HG03354 (cell line): ENCODE results near the gene PDE3A.

Experiments used
- ATAC-seq: cut with Tn5 transposase; IDR thresholded peaks from one replicate; pipeline ENCODE4 v1.9.1; 2021; ENCODE audit warnings: mild to moderate bottlenecking; ENCODE audit not compliant: unreplicated experiment, poor library complexity, severe bottlenecking

Gene PDE3A

DNA sequence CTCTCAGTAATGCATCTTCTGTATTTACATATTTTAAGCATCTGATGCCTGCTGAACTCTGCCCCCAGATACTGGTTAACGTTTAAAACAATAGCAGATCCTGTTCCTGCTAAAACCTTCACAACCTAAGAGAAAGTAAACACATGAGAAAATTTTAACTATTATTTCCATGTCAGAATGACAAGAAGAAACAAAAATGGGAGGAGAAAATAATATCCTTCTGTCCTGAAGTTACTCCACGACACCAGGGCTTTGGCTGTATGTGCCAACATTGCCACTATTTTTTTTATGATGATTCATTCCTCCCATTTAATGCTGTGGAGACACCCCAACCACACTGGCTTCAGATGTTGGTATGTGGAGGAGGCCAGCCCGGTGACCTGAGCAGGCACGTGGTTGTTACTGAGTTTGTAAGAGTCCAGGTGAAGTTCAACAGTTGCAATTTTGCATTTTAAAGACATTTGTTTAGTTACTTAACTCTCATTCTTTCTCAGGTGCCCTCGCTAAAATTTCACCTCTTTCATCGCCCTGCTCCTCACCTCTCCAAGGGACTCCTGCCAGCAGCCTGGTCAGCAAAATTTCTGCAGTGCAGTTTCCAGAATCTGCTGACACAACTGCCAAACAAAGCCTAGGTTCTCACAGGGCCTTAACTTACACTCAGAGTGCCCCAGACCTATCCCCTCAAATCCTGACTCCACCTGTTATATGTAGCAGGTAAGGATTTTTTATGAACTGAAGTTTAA is 261.2 kb downstream of the PDE3A start:
- ATAC-seq, result no peak

DNA sequence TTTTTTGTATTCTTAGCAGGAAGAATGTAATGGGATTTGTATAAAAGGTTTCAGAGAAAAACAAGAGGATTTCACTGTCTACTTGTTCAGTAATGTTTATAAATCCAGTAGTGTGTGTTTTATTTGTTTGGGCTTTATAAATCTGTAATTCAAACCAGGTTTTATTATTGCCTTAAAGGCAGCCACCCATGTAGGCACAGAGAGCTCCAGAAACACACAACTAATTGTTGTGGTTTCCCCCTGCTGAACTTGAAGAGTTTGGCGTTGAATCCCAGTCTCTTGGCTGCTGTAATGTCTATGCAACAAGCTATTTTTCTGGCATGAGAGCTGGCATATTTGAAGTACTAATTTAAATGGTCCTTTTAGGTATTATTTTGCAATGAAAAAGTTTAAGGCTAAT is 263.4 kb downstream of the PDE3A start:
- no peak for ATAC-seq

DNA sequence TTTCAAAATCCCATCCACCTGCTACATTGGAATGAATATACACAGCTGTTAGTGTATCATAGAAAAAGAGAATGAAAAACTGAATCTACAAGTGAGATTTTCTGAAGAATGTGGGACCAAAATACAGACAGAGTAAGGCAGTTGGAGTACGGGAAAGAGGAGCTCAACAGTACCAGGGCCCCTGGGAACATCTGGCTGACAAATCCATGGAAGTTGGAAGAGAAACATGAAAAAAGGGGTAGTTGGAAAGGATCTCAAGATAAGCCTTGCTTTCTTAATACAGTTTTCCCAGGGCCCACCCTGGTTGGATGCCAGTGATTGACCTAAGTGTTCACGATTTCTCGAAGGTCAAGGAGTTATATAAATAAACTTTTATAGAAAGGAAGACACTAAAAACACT is 272.8 kb downstream of the PDE3A start:
- ATAC-seq, result no peak

DNA sequence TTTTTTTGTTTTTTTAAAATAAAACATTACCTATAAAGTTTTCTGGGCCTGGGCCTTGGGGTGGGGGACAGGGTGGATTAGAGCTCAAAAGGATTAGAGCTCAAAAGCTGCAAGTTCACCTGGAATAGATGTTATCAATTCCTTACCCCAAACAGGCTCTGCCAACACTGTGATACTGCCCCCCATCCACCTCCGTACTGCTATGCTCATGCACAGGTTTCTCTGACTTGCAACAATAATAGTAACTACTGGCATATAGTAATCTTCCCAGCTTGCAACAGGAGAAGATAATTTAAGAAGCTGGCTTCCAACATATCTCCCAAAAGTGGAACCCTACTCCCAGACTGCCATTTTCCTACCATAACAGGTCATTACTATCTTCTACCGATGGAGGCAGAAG is 275.5 kb downstream of the PDE3A start:
- no peak for ATAC-seq

DNA sequence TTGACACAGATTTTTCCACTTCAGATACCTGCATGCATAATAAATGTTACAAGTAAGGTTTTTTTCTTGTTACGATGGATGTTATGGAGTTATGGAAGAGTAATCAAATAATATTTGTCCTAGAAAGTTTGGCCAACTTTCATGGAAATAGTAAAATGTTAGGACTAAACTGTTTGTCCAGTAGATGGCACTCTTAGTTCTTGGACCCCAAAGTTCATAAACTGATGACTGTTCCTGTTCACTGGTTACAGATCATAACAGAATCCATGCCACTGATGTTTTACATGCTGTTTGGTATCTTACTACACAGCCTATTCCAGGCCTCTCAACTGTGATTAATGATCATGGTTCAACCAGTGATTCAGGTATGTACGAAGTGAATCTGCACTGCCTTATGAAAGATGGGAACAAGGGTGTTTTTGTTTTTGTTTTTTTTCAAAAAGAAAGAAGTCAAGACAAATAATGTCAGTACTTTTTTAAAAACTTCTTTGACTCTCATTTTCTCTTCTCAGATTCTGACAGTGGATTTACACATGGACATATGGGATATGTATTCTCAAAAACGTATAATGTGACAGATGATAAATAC is 278.0 kb downstream of the PDE3A start:
- no peak for ATAC-seq

DNA sequence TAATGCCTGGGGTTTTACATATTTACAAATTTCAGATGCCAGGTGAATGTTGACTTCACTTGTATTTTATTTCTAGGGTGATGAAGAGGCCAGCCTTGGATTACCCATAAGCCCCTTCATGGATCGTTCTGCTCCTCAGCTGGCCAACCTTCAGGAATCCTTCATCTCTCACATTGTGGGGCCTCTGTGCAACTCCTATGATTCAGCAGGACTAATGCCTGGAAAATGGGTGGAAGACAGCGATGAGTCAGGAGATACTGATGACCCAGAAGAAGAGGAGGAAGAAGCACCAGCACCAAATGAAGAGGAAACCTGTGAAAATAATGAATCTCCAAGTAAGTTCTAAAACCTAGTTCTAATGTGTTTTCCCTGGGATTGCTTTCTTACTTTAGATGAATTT is 285.5 kb downstream of the PDE3A start:
- no peak for ATAC-seq

DNA sequence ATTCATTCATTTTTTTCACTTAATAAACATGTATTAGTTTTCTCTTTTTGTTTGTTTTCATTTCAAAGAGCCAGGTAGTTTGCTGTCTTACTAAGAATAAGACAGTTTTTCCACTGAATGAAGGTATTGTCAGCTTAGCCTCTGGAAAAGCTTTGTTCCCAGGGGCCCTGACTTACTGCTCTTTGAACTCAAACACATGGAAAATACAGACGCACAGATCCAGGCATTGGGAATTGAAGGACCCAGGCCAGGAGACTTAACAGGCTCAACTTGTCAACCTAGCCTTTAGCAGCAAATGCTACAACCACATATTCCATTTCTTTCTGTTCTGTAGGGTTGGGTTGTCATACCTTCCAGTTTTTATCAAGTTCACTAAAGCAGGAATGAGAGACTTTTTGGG is 288.3 kb downstream of the PDE3A start:
- no peak for ATAC-seq

DNA sequence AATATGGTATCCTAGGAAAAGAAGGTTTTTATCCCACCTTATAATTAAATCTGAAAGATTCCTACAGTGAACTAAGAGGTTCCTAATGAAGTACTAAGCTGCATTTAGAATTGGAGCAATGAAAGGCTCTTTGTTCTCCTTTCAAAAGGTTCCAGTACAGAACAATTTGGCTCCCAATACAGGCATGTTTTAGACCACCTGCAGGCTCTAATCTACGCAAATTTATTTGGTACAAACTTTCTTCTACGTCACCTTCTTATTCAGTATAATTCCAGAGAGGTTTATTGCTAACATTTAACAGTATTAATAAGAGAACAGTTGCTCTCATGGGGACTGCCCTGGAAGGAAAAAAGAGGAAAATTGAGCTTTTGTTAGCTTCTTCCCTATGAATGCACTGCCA is 289.2 kb downstream of the PDE3A start:
- ATAC-seq, result no peak

DNA sequence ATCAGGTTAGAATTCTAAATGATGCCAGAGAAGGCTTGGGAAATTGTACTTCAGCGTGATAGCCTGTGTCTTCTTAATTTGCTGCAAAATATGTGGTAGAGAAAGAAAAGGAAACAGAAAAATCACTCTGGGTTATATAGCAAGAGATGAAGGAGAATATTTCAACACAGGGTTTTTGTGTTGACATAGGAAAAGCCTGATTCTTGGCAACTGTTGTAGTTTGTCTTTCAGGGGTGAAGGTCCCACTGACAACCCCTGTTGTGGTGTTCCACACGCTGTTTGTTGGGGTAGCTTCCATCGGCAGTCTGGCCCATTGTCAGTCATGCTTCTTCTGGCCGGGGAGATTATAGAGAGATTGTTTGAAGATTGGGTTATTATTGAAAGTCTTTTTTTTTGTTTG is 313.0 kb downstream of the PDE3A start:
- ATAC-seq, result no peak

DNA sequence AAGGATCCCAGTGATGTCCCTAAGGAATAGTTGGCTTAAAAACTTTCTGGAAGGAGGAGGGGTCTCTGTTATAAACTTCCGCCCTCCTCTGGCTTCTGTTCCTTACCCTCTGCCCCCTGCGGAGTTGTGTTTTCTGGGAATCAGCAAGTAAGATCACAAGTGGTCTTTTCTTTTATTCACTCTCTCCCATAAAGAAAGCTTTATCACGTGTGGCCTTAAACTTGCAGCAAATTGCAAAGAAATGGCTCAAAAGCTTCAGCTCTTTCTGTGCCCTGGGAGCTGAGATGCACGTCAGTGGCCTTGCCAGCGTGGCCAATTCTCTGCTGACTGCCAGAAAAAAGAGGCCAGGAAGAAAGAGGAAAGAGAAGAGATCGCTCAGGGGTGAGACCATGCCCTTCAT is 326.9 kb downstream of the PDE3A start, which contains the start of gene SLCO1C1:
TSS of gene SLCO1C1 (plus strand) at position 101 of the 400 bp plus-strand sequence. CDS start 4,245 bp downstream, outside the sequence.
- no peak for ATAC-seq

DNA sequence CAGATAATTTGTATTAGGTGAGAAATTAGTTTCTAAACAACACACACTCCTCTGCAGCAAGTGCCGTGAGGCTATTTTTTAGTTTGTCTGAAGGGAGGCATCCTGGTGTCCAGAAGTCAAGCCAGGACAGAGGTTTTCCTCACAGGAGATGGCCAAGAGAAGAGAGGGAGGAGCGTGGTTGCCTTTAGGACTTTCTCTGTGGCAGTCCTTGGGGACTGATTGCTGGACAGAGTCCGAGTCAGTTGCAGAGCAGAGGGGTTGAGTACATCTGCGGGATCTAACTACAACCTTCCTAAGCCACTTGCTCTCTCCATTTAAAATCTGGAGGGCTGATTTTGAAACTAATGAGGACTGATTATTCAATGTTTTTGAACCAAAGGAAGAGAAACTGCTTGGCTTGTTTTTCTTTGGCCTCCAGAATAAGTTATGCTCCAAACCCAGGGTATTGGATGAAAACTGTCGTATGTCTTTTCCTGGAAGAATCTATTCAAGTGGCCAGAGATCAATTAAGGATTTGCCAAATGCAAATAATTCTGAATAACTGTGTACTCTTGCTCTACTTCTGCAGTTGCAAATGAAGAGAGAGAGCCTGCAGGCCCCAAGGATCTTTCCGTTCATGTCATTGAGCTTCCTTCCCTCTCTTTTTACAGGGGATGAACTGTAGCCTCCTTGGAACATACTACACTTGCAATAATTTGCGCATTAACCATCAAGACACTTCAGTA is 328.0 kb downstream of the PDE3A start:
- ATAC-seq, result no peak

DNA sequence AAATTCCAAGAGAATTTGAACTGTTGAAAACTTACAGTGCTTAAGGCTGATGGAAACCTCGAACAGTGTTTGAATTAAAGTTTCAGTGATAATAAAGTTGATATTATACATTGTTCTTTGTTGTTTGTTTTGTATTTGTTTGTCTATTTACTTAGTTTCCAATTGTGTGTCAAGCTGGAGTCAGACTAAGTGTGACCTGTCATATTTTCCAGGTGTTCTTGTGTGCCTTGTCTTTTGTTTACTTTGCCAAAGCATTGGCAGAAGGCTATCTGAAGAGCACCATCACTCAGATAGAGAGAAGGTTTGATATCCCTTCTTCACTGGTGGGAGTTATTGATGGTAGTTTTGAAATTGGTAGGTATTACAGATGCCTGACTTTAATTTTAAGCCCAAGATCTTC is 332.8 kb downstream of the PDE3A start:
- no peak for ATAC-seq

DNA sequence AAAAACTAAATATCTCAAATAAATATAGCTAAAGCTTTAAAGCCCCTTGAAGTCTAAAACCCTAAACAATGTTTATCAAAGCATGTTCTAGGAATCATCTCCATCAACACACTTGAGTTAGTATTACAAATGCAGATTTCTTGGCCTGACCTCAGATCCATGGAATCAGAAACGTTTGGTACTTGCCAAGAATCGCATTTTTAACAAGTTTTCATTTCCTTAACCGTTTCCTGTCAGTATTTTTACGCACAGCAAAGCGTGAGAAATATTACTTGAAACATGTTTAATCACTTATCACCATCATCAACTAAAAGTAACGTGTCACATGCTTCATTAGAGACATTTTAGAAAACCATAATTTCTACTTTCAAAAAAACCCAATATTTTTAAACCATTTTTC is 336.5 kb downstream of the PDE3A start:
- no peak for ATAC-seq

DNA sequence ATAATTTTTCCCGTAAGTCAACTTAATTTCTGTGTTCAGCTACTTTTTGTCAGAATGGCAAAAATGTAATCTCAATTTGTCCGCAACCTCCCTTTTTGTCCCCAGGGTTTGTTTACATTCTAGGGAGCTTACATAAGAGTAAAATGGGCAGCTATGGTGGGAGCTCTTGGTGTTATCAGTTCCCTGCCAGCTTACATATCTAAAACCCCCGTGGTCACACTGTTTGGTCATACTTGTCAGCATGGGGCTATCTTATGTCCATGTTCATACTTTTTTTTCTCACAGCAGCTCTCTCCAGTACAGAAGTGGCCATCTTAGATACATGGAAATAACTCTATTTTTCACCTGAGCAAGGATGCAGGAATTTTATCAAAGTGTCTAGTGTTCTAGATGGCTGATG is 343.5 kb downstream of the PDE3A start:
- no peak for ATAC-seq

DNA sequence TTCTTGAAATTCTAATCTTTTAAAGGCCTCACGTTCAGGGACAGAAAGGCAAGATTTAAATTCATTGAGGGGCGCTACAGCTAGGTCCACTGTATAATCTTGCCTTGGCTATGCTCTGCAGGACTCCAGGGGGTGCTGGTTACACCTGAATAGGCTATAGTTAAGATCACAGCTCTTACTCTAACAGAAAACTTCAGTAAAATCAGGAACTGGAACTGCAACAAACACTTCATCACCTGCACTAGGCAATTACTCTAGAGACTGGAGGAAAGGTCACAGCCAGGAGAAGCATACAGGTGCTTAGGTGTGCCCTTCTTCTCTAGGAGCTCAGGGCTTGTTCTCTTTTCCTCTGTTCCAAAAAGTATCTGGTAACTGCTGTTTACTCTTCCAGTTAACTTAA is 347.7 kb downstream of the PDE3A start:
- no peak for ATAC-seq

DNA sequence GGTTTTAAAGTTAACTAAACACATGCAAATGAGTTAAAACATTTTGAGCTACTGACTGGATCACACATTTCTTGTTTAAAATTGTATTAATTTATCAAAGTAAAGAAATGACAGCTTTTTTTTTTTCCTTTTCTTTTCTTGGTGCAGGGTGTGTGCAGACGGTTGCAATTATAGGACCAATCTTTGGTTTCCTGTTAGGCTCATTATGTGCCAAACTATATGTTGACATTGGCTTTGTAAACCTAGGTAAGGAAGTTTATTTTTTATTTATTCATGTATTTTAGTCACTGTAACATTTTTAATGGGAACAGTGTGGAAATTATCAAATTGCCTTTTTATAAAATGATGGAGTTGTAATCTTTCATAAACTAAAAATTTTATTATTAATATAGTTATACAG is 348.6 kb downstream of the PDE3A start:
- ATAC-seq, result no peak

DNA sequence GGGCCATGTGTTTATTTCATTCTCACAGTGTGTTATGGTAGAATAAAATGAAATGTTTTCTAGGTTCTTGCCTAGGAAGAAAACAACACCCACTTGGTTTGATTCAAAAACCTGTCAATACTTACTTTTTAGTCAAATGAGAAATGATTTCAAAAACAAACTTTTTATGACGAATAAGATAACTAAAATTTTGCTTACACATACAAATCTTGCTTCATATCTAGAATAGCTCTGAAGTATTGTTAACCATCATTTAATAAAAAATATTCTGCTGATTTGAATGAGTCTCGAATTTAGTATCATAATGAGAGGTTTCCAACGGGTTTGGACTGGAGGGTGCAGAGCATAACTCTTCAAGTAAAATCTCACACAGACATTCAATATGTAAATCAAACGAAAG is 350.0 kb downstream of the PDE3A start:
- ATAC-seq, result no peak

DNA sequence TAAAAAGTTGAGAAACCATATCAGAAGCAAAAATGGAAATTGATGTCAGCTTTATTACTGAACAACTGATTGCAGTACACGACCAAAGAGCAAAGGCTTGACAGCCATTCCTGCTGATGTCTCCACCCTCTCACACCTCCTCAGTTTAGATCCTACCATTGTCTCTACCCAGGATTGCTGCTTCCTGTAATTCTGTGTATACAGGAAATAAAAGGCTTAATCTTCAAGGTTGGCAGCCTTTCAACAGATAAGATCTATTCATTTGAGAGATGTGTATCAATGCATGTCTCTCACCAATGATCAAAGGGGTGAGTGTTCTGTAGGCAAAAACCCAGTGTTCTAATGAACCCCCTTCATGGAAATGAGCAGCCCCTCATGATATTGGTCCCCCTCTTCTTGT is 353.8 kb downstream of the PDE3A start:
- no peak for ATAC-seq

DNA sequence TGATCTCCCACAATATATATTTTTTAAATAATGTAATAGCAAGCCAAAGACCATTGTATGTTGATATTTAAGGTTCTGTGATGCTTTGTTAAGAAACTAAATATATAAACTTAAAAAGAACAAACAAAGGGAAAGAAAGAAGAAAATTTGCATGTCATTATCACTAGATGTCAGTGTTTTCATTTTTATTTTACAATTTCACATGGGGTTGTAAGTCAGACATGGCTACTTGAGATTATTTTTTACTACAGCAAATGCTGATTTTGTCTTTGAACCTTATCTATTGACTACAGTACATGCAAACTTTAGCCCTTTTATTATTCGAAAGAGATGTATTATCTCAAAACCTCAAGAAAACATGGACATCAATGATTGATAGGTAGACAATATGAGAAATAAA is 362.9 kb downstream of the PDE3A start:
- ATAC-seq, result no peak
